ENCODE measurements around the gene SEC14L5.

The SEC14L5 gene

DNA sequence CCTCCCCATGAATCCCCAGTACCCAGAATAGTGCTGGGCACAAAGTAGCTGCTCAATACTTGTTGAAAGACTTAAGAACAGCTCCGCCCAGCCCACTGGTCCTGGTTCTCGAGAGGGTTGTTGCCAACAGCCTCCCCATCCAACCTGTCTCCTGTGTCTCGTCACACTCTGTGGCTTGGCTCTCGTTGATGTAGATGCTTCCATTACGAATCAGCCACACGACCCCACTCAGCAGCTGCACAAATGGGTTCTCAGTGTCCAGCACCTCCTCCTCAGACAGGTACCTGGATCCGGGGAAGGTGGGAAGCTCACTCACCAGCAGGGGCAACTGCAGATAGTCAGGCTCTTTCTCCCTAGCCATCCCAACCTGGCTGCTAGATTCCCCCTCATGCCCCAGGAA is 73.5 kb downstream of the SEC14L5 start:
- Histone ChIP-seq H3K9me3 (ENCODE audit: insufficient read depth, low read depth, low read length) (no peaks in the 10 kb centered on the region), H3K36me3 (ENCODE audit: insufficient read depth, low read length) (no peaks in the 10 kb centered on the region; the same call in 1 of the 2 replicates), H3K4me1 (ENCODE audit: insufficient read depth, low read length) (peaks cover 9% of the 10 kb centered on the region), H3K27me3 (ENCODE audit: insufficient read depth, low read length) (peaks cover 9% of the 10 kb centered on the region), H3K4me3 (ENCODE audit: low read length) (no peak overlapping the region), H3K27ac (ENCODE audit: low read depth, low read length) (no peak overlapping the region), H3K9ac (ENCODE audit: low read depth, low read length) (no peak overlapping the region)
- 90% methylated on average over 7 of the region's 7 CpGs for WGBS

DNA sequence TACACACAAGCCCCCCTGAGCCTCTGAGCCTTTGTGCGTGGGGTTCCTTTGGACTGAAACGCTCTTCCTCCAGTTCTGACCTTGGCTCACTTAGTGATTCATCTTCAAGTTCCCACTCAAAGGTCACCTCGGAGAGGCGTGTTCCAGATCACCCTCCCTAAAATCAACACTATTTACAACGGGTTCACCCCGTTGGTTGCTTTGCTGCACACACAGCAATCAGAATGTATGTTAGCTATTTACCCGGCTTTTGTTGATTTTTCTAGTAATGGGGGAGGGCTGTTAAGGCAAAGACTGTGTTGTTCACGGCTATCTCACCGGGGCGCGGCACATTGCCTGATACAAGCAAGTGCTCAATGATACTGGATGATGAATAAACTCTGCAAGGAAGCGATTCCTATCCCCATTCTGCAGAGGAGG is 74.6 kb downstream of the SEC14L5 start:
- Histone ChIP-seq H3K4me1 (ENCODE audit: insufficient read depth, low read length) (peaks cover 15% of the 10 kb centered on the region), H3K9me3 (ENCODE audit: insufficient read depth, low read depth, low read length) (no peaks in the 10 kb centered on the region), H3K36me3 (ENCODE audit: insufficient read depth, low read length) (no peaks in the 10 kb centered on the region; the same call in 1 of the 2 replicates), H3K9ac (ENCODE audit: low read depth, low read length) (peak overlapping the region; percentile 78; the same call in 1 of the 2 replicates), H3K27ac (ENCODE audit: low read depth, low read length) (no peak overlapping the region), H3K27me3 (ENCODE audit: insufficient read depth, low read length) (peaks cover 9% of the 10 kb centered on the region), H3K4me3 (ENCODE audit: low read length) (peak overlapping the region; percentile 82)
- WGBS, result 53% methylated on average over 12 of the region's 12 CpGs

DNA sequence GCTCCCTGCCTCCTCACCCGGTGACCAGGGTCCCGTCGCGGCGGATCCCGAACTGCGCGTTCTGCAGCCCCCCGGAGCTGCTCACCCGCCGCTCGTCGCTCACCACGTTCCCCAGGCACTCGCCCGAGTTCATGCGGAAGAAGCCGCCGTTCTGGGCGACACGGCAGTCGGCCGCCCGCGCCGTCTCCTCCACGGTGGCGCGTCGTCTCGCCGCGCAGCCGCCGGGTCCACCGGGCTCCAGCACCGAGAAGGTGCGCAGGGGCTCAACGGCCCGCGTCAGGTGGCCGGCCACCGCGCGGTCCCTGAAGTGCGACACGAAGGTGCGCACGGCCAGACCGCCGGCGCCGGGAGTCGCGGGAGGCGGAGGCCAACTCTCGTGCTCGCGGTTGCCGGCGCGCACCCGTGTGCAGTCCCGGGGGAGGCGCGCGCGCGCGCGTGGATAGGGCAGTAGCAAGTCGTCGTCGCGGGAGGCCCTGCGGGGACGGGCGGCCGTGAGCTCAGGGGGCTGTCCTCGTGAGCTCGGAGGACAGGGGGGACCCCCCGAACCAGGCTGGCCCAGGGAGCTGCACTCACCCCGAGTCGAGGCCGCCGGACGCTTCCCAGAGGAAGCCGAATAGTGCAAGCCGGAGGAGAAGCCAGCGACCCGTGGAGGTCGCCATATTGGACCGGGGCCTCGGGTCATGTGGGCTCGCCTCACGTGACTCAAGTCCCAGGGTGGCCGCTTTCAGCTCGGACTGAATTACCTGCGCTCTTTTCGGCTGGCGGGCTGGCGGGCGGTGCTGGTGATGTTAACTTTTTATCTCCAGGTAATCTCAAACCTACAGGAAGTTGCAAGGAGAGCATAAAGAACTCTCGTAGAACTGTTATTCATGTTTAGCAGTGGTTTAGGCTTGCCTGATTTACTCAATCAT is 75.4 kb downstream of the SEC14L5 start, which contains the start of gene NAGPA:
Gene NAGPA (minus strand): TSS at position 680 of the 911 bp plus-strand sequence. CDS start 21 bp downstream, at position 659.
- Histone ChIP-seq H3K4me3 (ENCODE audit: low read length) (peak within 1 kb of the TSS; percentile 82), H3K27me3 (ENCODE audit: insufficient read depth, low read length) (peaks cover 9% of the 10 kb centered on the region), H3K4me1 (ENCODE audit: insufficient read depth, low read length) (peaks cover 15% of the 10 kb centered on the region), H3K9me3 (ENCODE audit: insufficient read depth, low read depth, low read length) (no peaks in the 10 kb centered on the region), H3K27ac (ENCODE audit: low read depth, low read length) (peak within 1 kb of the TSS; percentile 61), H3K36me3 (ENCODE audit: insufficient read depth, low read length) (no peaks in the 10 kb centered on the region; the same call in 1 of the 2 replicates), H3K9ac (ENCODE audit: low read depth, low read length) (peak within 1 kb of the TSS; percentile 78)
- under 1% methylated on average over 104 of the region's 104 CpGs for WGBS

DNA sequence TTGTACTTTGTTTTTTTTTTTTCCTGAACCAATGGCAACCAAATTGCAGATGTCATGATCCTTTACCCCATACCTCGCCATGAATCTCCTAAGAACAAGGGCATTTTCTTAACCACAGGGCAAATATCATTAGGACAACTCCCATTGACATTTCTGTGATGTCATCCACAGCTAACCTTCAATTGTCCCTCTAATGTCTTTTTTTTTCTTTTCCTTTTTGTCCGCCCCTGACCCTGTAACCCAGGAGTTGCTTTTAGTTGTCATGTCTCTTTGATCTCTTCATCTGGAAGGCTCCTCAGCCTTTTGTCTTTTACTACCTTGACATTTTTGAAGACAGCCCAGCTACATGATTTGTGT is 76.0 kb downstream of the SEC14L5 start:
- peak overlapping the region; percentile 78 for H3K9ac ChIP-seq (ENCODE audit: low read depth, low read length)
- H3K27me3 ChIP-seq (ENCODE audit: insufficient read depth, low read length), result peaks cover 9% of the 10 kb centered on the region
- H3K27ac ChIP-seq (ENCODE audit: low read depth, low read length), result no peak overlapping the region
- peak overlapping the region; percentile 82 for H3K4me3 ChIP-seq (ENCODE audit: low read length)
- H3K9me3 ChIP-seq (ENCODE audit: insufficient read depth, low read depth, low read length), result no peaks in the 10 kb centered on the region
- peaks cover 15% of the 10 kb centered on the region for H3K4me1 ChIP-seq (ENCODE audit: insufficient read depth, low read length)
- WGBS, result 41% methylated on average over 2 of the region's 2 CpGs
- no peaks in the 10 kb centered on the region; the same call in 1 of the 2 replicates for H3K36me3 ChIP-seq (ENCODE audit: insufficient read depth, low read length)

DNA sequence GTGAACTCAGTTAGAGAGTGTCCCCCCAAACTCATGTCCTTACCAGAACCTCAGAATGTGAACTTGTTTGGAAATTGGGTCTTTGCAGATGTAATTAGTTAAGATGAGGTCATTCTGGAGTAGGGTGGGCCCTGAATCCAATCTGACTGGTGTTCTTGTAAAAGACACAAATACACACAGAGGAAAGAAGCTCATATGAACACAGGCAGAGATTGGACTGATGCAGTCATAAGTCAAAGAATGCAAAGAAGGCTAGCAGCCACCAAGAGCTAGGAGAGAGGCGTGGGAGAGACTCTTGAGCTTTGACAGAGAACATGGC is 77.7 kb downstream of the SEC14L5 start:
- no peak overlapping the region for H3K4me3 ChIP-seq (ENCODE audit: low read length)
- H3K9me3 ChIP-seq (ENCODE audit: insufficient read depth, low read depth, low read length), result no peaks in the 10 kb centered on the region
- no peak overlapping the region for H3K9ac ChIP-seq (ENCODE audit: low read depth, low read length)
- 89% methylated on average over 1 of the region's 1 CpG for WGBS
- H3K36me3 ChIP-seq (ENCODE audit: insufficient read depth, low read length), result no peaks in the 10 kb centered on the region
- H3K27ac ChIP-seq (ENCODE audit: low read depth, low read length), result peak overlapping the region; percentile 50; the same call in 1 of the 2 replicates
- peaks cover 9% of the 10 kb centered on the region for H3K27me3 ChIP-seq (ENCODE audit: insufficient read depth, low read length)
- peaks cover 15% of the 10 kb centered on the region for H3K4me1 ChIP-seq (ENCODE audit: insufficient read depth, low read length)

DNA sequence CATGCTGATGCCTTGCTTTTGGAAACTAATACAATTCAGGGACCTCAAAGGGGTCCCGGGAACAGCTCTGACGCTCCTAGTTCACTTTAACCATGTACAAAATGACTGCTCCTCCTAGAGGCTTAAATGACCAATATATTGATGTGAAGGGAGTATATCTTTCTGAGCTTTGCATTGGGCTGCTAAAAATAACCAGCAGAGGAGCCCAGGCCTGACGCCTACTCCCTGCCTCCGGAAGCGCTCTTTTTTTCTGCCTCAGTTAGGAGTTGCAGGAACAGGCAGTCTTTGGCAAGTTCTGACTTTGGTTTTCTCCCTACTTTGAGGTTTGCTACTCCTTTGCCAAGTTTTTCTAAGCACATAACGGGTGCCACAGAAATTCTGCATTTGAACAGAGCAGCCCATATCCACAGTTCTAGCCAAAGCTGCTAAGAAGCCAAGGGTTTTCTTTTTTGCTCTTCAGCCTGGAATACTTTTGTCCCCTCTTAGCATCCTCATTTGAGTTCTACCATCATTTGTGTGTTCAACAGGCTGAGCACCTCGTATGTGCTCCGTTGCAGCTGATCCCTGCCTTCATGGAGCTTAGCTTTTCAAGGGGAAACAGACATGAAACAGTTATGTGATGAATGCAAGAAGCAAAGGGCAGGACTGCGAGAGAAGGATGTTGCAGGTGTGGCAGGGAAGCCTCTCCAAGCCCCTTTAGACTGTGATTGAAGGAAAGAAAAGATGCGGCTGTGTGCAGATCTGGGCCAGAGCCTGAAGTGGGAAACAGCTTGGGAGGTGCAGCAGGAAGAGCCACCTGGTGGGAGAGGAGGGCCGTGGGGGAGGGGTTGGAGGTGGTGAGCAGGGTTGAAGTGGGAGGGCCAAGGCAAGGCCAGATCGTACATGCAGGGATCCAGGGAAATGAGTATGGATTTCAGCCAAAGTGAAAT is 78.4 kb downstream of the SEC14L5 start:
- peaks cover 15% of the 10 kb centered on the region for H3K4me1 ChIP-seq (ENCODE audit: insufficient read depth, low read length)
- H3K9ac ChIP-seq (ENCODE audit: low read depth, low read length), result peak overlapping the region; percentile 23; the same call in 1 of the 2 replicates
- peak overlapping the region; percentile 52 for H3K27ac ChIP-seq (ENCODE audit: low read depth, low read length)
- H3K27me3 ChIP-seq (ENCODE audit: insufficient read depth, low read length), result peaks cover 9% of the 10 kb centered on the region
- H3K36me3 ChIP-seq (ENCODE audit: insufficient read depth, low read length), result no peaks in the 10 kb centered on the region
- H3K4me3 ChIP-seq (ENCODE audit: low read length), result no peak overlapping the region
- WGBS, result 56% methylated on average over 12 of the region's 12 CpGs
- H3K9me3 ChIP-seq (ENCODE audit: insufficient read depth, low read depth, low read length), result no peaks in the 10 kb centered on the region

DNA sequence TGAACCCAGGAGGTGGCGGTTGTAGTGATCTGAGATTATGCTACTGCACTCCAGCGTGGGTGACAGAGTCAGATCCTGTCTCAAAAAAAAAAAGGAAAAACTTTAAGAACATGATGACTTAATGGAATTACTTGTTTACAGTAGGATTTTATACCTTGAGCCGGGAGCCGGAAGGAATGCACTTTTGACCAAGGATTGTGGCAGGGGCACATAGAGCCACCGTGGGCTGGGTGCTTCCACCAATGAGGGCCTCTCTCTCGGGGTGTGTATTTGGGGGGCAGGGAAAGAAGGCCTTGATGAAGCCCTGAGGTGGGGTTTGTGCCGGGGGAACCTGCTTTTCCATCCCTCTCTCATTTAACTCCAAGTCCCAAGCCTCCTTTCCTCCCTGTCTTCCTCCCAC is 82.3 kb downstream of the SEC14L5 start:
- Histone ChIP-seq H3K9me3 (ENCODE audit: insufficient read depth, low read depth, low read length) (no peaks in the 10 kb centered on the region), H3K4me1 (ENCODE audit: insufficient read depth, low read length) (peaks cover 11% of the 10 kb centered on the region), H3K27ac (ENCODE audit: low read depth, low read length) (no peak overlapping the region), H3K9ac (ENCODE audit: low read depth, low read length) (no peak overlapping the region), H3K27me3 (ENCODE audit: insufficient read depth, low read length) (no peaks in the 10 kb centered on the region), H3K36me3 (ENCODE audit: insufficient read depth, low read length) (no peaks in the 10 kb centered on the region), H3K4me3 (ENCODE audit: low read length) (no peak overlapping the region)
- 90% methylated on average over 7 of the region's 7 CpGs for WGBS

DNA sequence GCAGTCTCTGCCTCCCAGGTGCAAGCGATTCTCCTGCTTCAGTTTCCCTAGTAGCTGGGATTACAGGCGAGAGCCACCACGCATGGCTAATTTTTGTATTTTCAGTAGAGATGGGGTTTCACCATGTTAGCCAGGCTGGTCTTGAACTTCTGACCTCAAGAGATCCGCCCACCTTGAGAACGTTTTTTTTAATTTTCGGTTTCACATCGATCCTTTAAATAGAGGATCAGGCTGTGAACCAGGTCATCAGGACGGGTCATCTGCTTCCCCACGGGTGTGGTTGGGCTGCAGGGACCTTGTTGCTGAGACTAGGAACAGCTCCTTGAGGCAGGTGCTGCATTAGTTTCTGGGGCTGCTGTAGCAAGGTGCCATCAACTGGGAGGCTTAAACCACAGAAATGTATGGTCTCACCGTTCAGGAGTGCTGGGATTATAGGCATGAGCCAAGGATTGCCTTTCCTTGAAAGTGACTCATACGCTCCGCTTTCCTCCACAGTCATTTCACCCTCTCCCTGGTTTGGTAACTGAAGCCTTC is 83.5 kb downstream of the SEC14L5 start:
- Histone ChIP-seq H3K4me1 (ENCODE audit: insufficient read depth, low read length) (peaks cover 5% of the 10 kb centered on the region), H3K27me3 (ENCODE audit: insufficient read depth, low read length) (no peaks in the 10 kb centered on the region), H3K9me3 (ENCODE audit: insufficient read depth, low read depth, low read length) (no peaks in the 10 kb centered on the region), H3K27ac (ENCODE audit: low read depth, low read length) (no peak overlapping the region), H3K36me3 (ENCODE audit: insufficient read depth, low read length) (no peaks in the 10 kb centered on the region), H3K4me3 (ENCODE audit: low read length) (no peak overlapping the region), H3K9ac (ENCODE audit: low read depth, low read length) (no peak overlapping the region)
- WGBS, result 86% methylated on average over 12 of the region's 12 CpGs

DNA sequence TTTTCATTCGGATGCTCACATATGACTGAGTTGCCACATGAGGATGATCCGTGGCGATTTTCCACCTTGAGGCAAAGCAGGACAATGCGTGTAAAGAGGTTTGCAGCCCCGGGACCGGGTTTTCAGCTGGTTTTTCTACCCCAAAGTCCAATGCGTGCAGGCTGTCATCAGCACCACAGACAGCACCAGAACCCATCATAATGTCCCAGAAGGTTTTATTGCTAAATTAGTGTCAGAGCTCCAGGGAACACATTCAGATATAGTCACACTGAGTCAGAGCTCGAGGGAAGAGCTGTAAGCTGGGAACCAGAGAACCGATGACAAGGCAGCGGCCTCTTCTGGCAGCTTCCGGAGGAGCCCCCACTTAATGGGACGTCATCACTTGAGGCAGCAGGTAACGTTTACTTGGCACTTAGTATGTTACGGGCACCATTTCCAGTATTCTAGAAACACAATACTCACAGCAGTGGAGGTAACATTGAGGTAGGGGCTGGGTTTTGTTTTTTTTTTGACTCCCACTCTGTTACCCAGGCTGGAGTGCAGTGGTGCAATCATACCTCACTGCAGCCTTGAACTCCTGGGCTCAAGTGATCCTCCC is 84.5 kb downstream of the SEC14L5 start:
- Histone ChIP-seq H3K27ac (ENCODE audit: low read depth, low read length) (no peak overlapping the region), H3K36me3 (ENCODE audit: insufficient read depth, low read length) (no peaks in the 10 kb centered on the region), H3K9ac (ENCODE audit: low read depth, low read length) (no peak overlapping the region), H3K4me3 (ENCODE audit: low read length) (no peak overlapping the region), H3K4me1 (ENCODE audit: insufficient read depth, low read length) (no peaks in the 10 kb centered on the region; the same call in 1 of the 2 replicates), H3K9me3 (ENCODE audit: insufficient read depth, low read depth, low read length) (no peaks in the 10 kb centered on the region), H3K27me3 (ENCODE audit: insufficient read depth, low read length) (no peaks in the 10 kb centered on the region)
- whole genome bisulfite sequencing, result 80% methylated on average over 14 of the region's 14 CpGs

DNA sequence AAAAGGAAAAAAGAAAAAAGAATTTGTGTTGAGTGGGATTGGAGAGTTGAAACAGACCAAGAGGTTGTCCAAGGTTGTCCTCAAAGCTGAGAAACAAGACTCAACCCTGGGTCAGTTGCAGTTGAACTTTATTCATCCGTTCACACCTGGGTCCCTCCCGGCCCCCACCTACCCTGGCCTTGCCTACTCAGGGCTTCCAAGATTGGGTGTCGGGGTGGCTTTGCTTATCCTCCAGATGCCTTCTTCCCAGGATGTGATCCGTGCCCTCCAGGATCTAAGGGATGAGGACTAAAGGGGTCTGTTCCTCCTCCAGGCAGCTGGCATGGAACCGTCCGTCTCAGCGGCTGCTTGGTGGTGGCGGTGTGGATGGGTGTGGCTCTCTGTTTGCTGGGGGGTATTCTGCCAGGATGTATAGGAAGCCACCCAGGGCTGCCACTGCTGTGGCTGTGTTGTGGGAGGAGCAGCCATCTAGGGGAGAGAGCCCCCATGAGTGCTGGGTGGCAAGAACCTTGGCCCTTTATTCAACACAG is 85.9 kb downstream of the SEC14L5 start:
- Histone ChIP-seq H3K27ac (ENCODE audit: low read depth, low read length) (no peak overlapping the region), H3K4me3 (ENCODE audit: low read length) (no peak overlapping the region)
- WGBS, result 92% methylated on average over 8 of the region's 8 CpGs

More for the DNA sequence above, 85.9 kb downstream of the SEC14L5 start:
- H3K36me3 ChIP-seq (ENCODE audit: insufficient read depth, low read length), result no peaks in the 10 kb centered on the region
- no peak overlapping the region for H3K9ac ChIP-seq (ENCODE audit: low read depth, low read length)
- no peaks in the 10 kb centered on the region for H3K9me3 ChIP-seq (ENCODE audit: insufficient read depth, low read depth, low read length)
- H3K4me1 ChIP-seq (ENCODE audit: insufficient read depth, low read length), result no peaks in the 10 kb centered on the region; the same call in 1 of the 2 replicates
- no peaks in the 10 kb centered on the region for H3K27me3 ChIP-seq (ENCODE audit: insufficient read depth, low read length)

All from HUES64 (cell line).